ENCODE data around the gene CLPTM1. TPM values are rescaled to one million over a fixed set of nuclear protein-coding genes. Genes with fewer than 3 reads are reported as not detected.
"Not testable (repeated sequence)": the region's sequence is repeated elsewhere in the genome, so short reads cannot be mapped to it uniquely, and the experiment has no call there.

Gene CLPTM1
- polyA plus RNA-seq, 1 experiment = 51.5 TPM

GRCh38 chr19:44992336-44993163 is 37.4 kb downstream of the CLPTM1 start:
- no peak for DNase-seq (ENCODE audit: low read depth, low spot score)
- POLR2A ChIA-PET = no interaction called here
- CTCF ChIA-PET = no interaction called here
- H3K4me3 ChIP-seq (ENCODE audit: low read depth, low read length) = no peak overlapping the region
- H3K27me3 ChIP-seq (ENCODE audit: control insufficient read depth, insufficient read depth, low read length) = no peaks in the 10 kb centered on the region
- no peak for TF ChIP-seq CTCF (IDR thresholded peaks at IDR 0.05; ENCODE audit: low read depth, low read length)
- H3K9me3 ChIP-seq (ENCODE audit: control insufficient read depth, insufficient read depth, low read length) = no peaks in the 10 kb centered on the region
- H3K27ac ChIP-seq (ENCODE audit: low read depth, low read length) = no peak overlapping the region

DNA sequence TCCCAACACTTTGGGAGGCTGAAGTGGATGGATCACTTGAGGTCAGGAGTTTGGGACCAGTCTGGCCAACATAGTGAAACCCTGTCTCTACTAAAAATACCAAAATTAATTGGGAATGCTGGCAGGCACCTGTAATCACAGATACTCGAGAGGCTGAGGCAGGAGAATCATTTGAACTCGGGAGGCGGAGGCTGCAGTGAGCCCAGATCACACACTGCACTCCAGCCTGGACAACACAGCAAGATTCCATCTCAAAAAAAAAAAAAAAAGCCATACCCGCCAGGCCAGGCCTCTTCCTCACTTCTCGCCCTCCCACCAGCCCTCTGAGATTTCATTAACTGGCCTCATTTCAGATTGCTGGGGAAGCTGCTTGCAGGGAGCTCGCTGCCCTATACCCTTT is 38.3 kb downstream of the CLPTM1 start:
- no peak for DNase-seq (ENCODE audit: low read depth, low spot score)
- POLR2A ChIA-PET = no interaction called here
- H3K27me3 ChIP-seq (ENCODE audit: control insufficient read depth, insufficient read depth, low read length) = no peaks in the 10 kb centered on the region
- no peaks in the 10 kb centered on the region for H3K9me3 ChIP-seq (ENCODE audit: control insufficient read depth, insufficient read depth, low read length)
- no peak overlapping the region for H3K4me3 ChIP-seq (ENCODE audit: low read depth, low read length)
- no peak overlapping the region for H3K27ac ChIP-seq (ENCODE audit: low read depth, low read length)
- no peak for TF ChIP-seq CTCF (IDR thresholded peaks at IDR 0.05; ENCODE audit: low read depth, low read length)
- CTCF ChIA-PET = no interaction called here

DNA sequence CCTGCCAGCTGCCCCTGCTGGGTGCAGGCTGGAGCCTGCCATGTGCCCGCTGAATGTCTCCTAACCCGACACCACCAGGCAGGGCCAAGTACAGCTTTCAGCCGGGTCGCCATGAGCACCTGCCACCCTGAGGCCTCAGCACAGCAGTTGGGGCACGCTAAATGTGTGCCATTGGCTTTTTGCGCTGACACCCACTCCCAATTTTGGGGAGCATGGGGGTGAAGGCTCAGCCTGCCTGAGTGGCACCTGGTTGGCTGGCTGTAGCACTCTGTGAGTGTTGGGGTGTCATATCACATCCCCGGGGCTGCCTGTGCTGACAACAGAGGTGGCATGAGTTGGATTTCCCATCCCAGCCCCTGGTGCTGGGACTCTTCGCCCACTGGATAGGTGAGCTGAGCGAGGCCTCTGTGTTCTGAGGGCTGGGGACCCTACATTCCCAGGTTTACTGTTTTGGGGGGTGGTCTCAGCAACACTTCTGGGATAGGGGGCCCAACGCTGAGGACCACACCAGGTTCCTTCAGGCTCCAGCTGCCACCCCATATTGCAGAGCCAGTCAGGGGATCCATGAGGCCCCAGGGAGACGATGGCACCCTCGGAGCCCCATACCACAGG is 38.9 kb downstream of the CLPTM1 start:
- TF ChIP-seq CTCF (IDR thresholded peaks at IDR 0.05; ENCODE audit: low read depth, low read length) = no peak
- ChIA-PET POLR2A (no interaction called here), CTCF (no interaction called here)
- no peak for DNase-seq (ENCODE audit: low read depth, low spot score)
- Histone ChIP-seq H3K27me3 (ENCODE audit: control insufficient read depth, insufficient read depth, low read length) (no peaks in the 10 kb centered on the region), H3K9me3 (ENCODE audit: control insufficient read depth, insufficient read depth, low read length) (no peaks in the 10 kb centered on the region), H3K27ac (ENCODE audit: low read depth, low read length) (no peak overlapping the region), H3K4me3 (ENCODE audit: low read depth, low read length) (no peak overlapping the region)

GRCh38 chr19:44998025-44998424 is 42.8 kb downstream of the CLPTM1 start:
- no peaks in the 10 kb centered on the region for H3K9me3 ChIP-seq (ENCODE audit: control insufficient read depth, insufficient read depth, low read length)
- POLR2A ChIA-PET = no interaction called here
- TF ChIP-seq CTCF (IDR thresholded peaks at IDR 0.05; ENCODE audit: low read depth, low read length) = no peak
- CTCF ChIA-PET = interaction anchor here (1.6 kb wide), 2 partner anchors 9 to 62 kb away, joined by 3 to 4 read pairs; no protein-coding TSS in a partner anchor
- DNase-seq (ENCODE audit: low read depth, low spot score) = no peak
- H3K27ac ChIP-seq (ENCODE audit: low read depth, low read length) = no peak overlapping the region
- H3K27me3 ChIP-seq (ENCODE audit: control insufficient read depth, insufficient read depth, low read length) = no peaks in the 10 kb centered on the region
- no peak overlapping the region for H3K4me3 ChIP-seq (ENCODE audit: low read depth, low read length)

GRCh38 chr19:44999131-44999925 is 44.1 kb downstream of the CLPTM1 start:
- H3K4me3 ChIP-seq (ENCODE audit: low read depth, low read length); H3K9me3 ChIP-seq (ENCODE audit: control insufficient read depth, insufficient read depth, low read length); DNase-seq (ENCODE audit: low read depth, low spot score); H3K27me3 ChIP-seq (ENCODE audit: control insufficient read depth, insufficient read depth, low read length); POLR2A ChIA-PET; H3K27ac ChIP-seq (ENCODE audit: low read depth, low read length): not testable (repeated sequence)
- CTCF ChIA-PET = interaction anchor here (0.7 to 1.1 kb wide), 2 partner anchors 10 to 153 kb away, joined by 3 to 7 read pairs; partner anchors contain the start of gene NECTIN2

DNA sequence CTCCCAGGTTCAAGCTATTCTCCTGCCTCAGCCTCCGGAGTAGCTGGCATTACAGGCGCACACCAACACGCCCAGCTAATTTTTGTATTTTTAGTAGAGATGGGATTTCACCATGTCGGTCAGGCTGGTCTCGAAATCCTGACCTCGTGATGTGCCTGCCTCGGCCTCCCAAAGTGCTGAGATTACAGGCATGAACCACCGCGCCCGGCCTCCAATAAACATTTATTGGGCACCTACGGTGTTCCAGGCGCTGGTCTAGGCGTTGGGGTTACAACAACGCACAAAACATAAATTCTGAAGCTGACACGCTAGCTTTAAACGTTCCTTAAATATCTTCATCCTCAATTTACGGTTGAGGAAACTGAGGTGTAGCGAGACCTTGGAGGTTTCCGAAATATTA is 45.5 kb downstream of the CLPTM1 start:
- Histone ChIP-seq H3K4me3 (ENCODE audit: low read depth, low read length) (peak overlapping the region; percentile 53), H3K27ac (ENCODE audit: low read depth, low read length) (peak overlapping the region; percentile 70)
- not testable (repeated sequence) for H3K9me3 ChIP-seq (ENCODE audit: control insufficient read depth, insufficient read depth, low read length); DNase-seq (ENCODE audit: low read depth, low spot score); H3K27me3 ChIP-seq (ENCODE audit: control insufficient read depth, insufficient read depth, low read length)
- CTCF ChIA-PET = interaction anchor here (1.5 kb wide), 1 partner anchor 9 kb away, joined by 4 read pairs; no protein-coding TSS in a partner anchor
- POLR2A ChIA-PET = interaction anchor here (0.5 kb wide), 1 partner anchor 309 kb away, joined by 7 read pairs; no protein-coding TSS in a partner anchor

All from AG04450 (cell line).